ENCODE measurements around the gene OR13J1.

Gene OR13J1

DNA sequence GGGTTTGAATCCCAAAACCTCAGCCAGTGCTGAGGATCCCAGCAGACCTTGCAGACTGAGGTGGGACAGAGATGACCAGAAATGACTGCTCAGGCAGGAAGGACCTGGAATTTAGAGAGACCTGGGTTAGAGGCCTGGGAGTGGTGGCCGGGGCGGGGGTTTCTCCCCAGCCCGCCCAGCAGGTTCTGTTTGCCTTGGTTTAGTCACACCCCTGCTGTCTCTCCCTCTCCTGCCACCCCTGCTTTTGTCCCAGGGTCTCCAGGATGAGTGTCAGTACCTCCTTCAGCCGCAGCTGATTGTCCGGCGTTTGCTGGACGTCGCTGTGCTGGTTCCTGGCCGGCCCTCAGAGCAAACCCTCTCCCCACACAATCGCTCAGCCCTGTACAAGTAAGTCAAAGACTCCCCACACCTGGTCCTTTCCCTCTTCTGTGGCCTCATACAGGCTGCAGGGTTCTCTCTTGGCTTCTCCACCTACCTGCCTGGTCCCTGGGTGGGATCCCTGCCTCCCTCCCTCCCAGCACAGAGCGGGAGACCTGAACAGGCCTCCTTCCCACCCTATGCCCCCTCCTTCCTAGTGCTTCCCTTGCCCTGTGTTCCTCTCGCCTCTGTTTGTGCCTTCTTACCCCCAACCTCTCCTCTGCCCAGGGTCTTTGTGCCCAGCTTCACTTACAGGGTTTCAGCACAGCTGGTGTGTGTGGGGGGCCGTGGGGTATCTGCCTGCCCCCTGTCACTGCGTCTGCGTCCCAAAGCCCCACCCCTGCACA, 29.1 kb downstream of the OR13J1 start:
- Histone ChIP-seq H3K9me3 (ENCODE audit: control insufficient read depth, insufficient read depth, low read length) (no peaks in the 10 kb centered on the region), H3K36me3 (ENCODE audit: insufficient read depth, low read length) (no peaks in the 10 kb centered on the region), H3K9ac (ENCODE audit: low read depth, low read length) (no peak overlapping the region), H3K4me1 (ENCODE audit: insufficient read depth, low read length) (peaks cover 21% of the 10 kb centered on the region)

- H3K36me3 ChIP-seq (ENCODE audit: insufficient read depth, low read length), result no peaks in the 10 kb centered on the region
- H3K9ac ChIP-seq (ENCODE audit: low read depth, low read length), result no peak overlapping the region
- H3K4me1 ChIP-seq (ENCODE audit: insufficient read depth, low read length), result peaks cover 14% of the 10 kb centered on the region
- H3K9me3 ChIP-seq (ENCODE audit: control insufficient read depth, insufficient read depth, low read length), result no peaks in the 10 kb centered on the region
Measured at GRCh38 chr9:35839926-35840325, 30.3 kb downstream of the OR13J1 start.

DNA sequence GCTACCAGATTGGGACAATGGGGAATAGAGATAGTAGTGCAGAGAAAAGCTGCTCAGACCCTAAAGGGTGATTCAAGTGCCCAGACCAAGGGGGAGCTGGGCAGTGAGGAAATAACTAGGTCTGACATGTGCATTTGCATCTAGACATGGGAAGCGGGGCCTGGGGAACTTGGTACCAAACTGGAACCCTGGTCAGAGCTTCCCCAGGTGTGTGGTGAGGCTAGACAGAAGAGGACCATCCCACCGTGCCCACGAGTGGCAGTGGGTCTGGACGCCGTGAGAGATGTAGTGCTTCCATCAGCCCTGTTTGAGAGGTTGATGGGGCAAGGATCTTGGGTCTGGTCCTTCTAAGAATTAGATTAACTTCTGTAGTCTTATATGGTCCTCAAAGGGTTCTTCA, 33.6 kb downstream of the OR13J1 start:
- Histone ChIP-seq H3K36me3 (ENCODE audit: insufficient read depth, low read length) (no peaks in the 10 kb centered on the region), H3K9me3 (ENCODE audit: control insufficient read depth, insufficient read depth, low read length) (no peaks in the 10 kb centered on the region), H3K4me1 (ENCODE audit: insufficient read depth, low read length) (no peaks in the 10 kb centered on the region), H3K9ac (ENCODE audit: low read depth, low read length) (no peak overlapping the region)

GRCh38 chr9:35835766-35836165, 34.4 kb downstream of the OR13J1 start:
- no peaks in the 10 kb centered on the region for H3K36me3 ChIP-seq (ENCODE audit: insufficient read depth, low read length)
- no peak overlapping the region for H3K9ac ChIP-seq (ENCODE audit: low read depth, low read length)
- H3K9me3 ChIP-seq (ENCODE audit: control insufficient read depth, insufficient read depth, low read length), result no peaks in the 10 kb centered on the region
- H3K4me1 ChIP-seq (ENCODE audit: insufficient read depth, low read length), result no peaks in the 10 kb centered on the region

- Histone ChIP-seq H3K9me3 (ENCODE audit: control insufficient read depth, insufficient read depth, low read length) (no peaks in the 10 kb centered on the region), H3K4me1 (ENCODE audit: insufficient read depth, low read length) (no peaks in the 10 kb centered on the region), H3K36me3 (ENCODE audit: insufficient read depth, low read length) (no peaks in the 10 kb centered on the region), H3K9ac (ENCODE audit: low read depth, low read length) (no peak overlapping the region)
Measured at GRCh38 chr9:35835216-35835632, 35.0 kb downstream of the OR13J1 start.

- Histone ChIP-seq H3K9me3 (ENCODE audit: control insufficient read depth, insufficient read depth, low read length) (no peaks in the 10 kb centered on the region), H3K36me3 (ENCODE audit: insufficient read depth, low read length) (no peaks in the 10 kb centered on the region), H3K9ac (ENCODE audit: low read depth, low read length) (no peak overlapping the region)
Measured at GRCh38 chr9:35834260-35835215, 35.7 kb downstream of the OR13J1 start.

GRCh38 chr9:35832814-35833213, 37.4 kb downstream of the OR13J1 start:
- Histone ChIP-seq H3K4me1 (ENCODE audit: insufficient read depth, low read length) (no peaks in the 10 kb centered on the region), H3K9ac (ENCODE audit: low read depth, low read length) (no peak overlapping the region), H3K36me3 (ENCODE audit: insufficient read depth, low read length) (no peaks in the 10 kb centered on the region), H3K9me3 (ENCODE audit: control insufficient read depth, insufficient read depth, low read length) (no peaks in the 10 kb centered on the region)

More at GRCh38 chr9:35834260-35835215, 35.7 kb downstream of the OR13J1 start:
- no peaks in the 10 kb centered on the region for H3K4me1 ChIP-seq (ENCODE audit: insufficient read depth, low read length)

DNA sequence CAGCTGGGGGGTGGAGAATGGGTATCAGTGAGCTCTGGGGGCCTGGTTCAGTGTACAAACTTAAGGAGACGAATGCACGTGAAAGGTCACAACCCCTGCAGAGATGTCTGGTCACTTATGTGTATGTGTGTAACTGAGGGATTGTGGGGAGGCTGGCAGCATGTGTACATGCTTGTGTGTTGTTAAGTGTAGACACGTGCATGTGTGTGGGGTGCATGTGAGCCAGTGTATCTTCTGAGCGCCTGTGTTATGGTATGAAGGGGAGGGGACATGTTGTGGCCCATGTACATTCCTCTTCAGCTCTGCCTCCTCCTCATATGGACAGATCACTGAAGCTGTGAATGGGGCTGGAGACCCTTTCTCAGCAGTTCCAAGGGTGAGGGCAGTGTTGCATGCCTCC, 39.2 kb downstream of the OR13J1 start:
- Histone ChIP-seq H3K4me1 (ENCODE audit: insufficient read depth, low read length) (no peaks in the 10 kb centered on the region), H3K9ac (ENCODE audit: low read depth, low read length) (no peak overlapping the region), H3K9me3 (ENCODE audit: control insufficient read depth, insufficient read depth, low read length) (no peaks in the 10 kb centered on the region), H3K36me3 (ENCODE audit: insufficient read depth, low read length) (no peaks in the 10 kb centered on the region)

GRCh38 chr9:35829764-35830096, 40.5 kb downstream of the OR13J1 start:
- H3K9me3 ChIP-seq (ENCODE audit: control insufficient read depth, insufficient read depth, low read length), result no peaks in the 10 kb centered on the region
- peak overlapping the region; percentile 71; the same call in 1 of the 2 replicates for H3K9ac ChIP-seq (ENCODE audit: low read depth, low read length)
- no peaks in the 10 kb centered on the region for H3K4me1 ChIP-seq (ENCODE audit: insufficient read depth, low read length)
- H3K36me3 ChIP-seq (ENCODE audit: insufficient read depth, low read length), result no peaks in the 10 kb centered on the region

DNA sequence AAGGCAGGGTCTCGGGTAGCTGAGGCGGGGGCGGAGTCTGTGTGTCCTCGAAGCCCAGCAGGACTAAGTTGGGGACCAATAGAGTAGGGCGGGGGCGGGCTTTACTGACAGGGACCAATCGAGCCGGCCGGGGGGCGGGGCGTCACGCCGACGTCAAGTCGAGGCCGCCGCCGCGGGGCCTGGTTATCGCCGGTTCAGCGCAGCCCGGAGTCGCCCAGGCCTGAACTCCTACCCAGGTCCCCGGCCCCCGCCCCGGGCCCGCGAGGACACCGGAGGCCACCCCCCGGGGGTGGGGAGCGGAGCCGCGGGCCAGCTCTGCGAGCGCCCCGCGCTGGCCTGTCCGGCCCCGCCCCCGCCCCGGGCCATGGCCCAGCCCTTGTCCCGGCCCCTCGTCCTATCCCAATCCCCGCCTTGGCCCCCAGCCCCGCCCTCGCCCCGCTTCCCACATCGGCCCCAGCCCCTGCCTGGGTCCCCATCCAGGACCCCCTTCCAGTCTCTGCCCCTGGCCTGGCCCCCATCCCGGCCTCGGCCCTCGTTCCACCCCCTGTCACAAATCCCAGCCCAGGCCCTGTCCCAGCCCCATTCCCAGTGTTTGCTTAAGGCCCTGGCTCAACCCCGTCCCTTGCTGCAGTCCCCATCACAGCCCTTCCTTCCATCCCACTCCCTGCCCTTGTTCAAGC, 41.0 kb downstream of the OR13J1 start, which contains the start of gene TMEM8B:
Gene TMEM8B (plus strand): TSS at position 145 of the 680 bp plus-strand sequence. CDS start 220 bp downstream, at position 365.
- peak within 1 kb of the TSS; percentile 71; the same call in 1 of the 2 replicates for H3K9ac ChIP-seq (ENCODE audit: low read depth, low read length)
- H3K9me3 ChIP-seq (ENCODE audit: control insufficient read depth, insufficient read depth, low read length), result no peaks in the 10 kb centered on the region
- H3K36me3 ChIP-seq (ENCODE audit: insufficient read depth, low read length), result no peaks in the 10 kb centered on the region
- H3K4me1 ChIP-seq (ENCODE audit: insufficient read depth, low read length), result 0 out of 2 replicates have a peak, but pooled peaks cover 2% of the 10 kb centered on the region

- Histone ChIP-seq H3K36me3 (ENCODE audit: insufficient read depth, low read length) (no peaks in the 10 kb centered on the region), H3K9me3 (ENCODE audit: control insufficient read depth, insufficient read depth, low read length) (no peaks in the 10 kb centered on the region), H3K4me1 (ENCODE audit: insufficient read depth, low read length) (0 out of 2 replicates have a peak, but pooled peaks cover 5% of the 10 kb centered on the region), H3K9ac (ENCODE audit: low read depth, low read length) (peak within 1 kb of the TSS; percentile 71; the same call in 1 of the 2 replicates)
Measured at GRCh38 chr9:35828716-35829083, 41.5 kb downstream of the OR13J1 start, which contains the start of gene FAM221B. TSS of gene FAM221B (minus strand) at chr9:35828732. CDS start at chr9:35826161, 2,571 bp downstream.

DNA sequence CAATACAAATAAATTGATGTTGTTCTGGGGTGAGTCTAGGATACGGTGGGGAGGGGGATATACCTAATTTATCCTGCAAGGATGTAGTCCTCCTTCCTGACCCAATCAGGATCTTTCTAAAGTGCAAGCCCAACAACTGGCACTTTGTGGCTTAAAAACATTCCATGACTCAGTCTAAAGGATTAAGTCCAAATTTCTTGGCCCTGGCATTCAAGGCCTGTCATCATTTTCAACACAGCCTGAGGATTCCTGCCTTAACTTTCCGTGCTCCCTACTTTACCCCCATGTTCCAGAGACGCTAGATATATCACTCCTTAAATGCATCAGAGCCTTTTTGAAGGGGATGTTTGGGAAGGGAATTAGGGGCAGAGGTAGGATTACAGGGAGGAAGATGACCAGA, 42.7 kb downstream of the OR13J1 start:
- Histone ChIP-seq H3K36me3 (ENCODE audit: insufficient read depth, low read length) (no peaks in the 10 kb centered on the region), H3K9me3 (ENCODE audit: control insufficient read depth, insufficient read depth, low read length) (no peaks in the 10 kb centered on the region), H3K9ac (ENCODE audit: low read depth, low read length) (no peak overlapping the region), H3K4me1 (ENCODE audit: insufficient read depth, low read length) (peaks cover 13% of the 10 kb centered on the region)

DNA sequence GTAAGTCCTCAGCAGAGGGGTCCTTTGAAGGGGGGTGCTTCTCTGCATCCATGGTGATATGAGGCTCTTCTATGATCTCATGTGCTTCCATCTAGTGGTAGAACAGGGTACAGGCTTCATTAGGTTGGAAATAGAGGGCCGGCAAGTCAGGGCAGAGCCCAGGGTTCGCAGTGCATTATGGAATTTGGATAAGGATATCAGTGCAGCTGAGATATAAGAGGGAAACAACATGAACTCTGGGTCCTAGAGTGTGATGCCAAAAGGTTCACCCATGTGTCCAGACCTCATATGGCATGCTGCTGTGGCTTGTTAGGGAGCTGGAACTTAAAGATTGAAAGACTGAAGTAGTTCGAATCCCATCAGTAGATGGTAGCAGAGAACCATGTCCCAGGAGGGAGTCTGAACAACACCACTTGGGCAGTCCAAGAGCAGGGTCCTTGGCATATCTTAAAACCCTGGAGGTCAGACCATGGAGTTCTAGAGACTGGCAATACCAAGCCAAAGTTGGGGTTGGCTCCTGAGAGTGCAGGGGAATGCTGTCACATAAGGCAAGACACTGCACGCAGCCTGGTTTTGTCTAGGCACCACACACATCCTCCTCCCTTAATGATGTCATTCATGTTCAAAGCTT, 44.0 kb downstream of the OR13J1 start:
- no peaks in the 10 kb centered on the region for H3K9me3 ChIP-seq (ENCODE audit: control insufficient read depth, insufficient read depth, low read length)
- no peaks in the 10 kb centered on the region for H3K36me3 ChIP-seq (ENCODE audit: insufficient read depth, low read length)
- H3K9ac ChIP-seq (ENCODE audit: low read depth, low read length), result no peak overlapping the region
- H3K4me1 ChIP-seq (ENCODE audit: insufficient read depth, low read length), result peaks cover 13% of the 10 kb centered on the region

- H3K9ac ChIP-seq (ENCODE audit: low read depth, low read length), result no peak overlapping the region
- no peaks in the 10 kb centered on the region for H3K9me3 ChIP-seq (ENCODE audit: control insufficient read depth, insufficient read depth, low read length)
Measured at GRCh38 chr9:35822926-35823325, 47.3 kb downstream of the OR13J1 start.

More at GRCh38 chr9:35822926-35823325, 47.3 kb downstream of the OR13J1 start:
- Histone ChIP-seq H3K36me3 (ENCODE audit: insufficient read depth, low read length) (no peaks in the 10 kb centered on the region), H3K4me1 (ENCODE audit: insufficient read depth, low read length) (peaks cover 13% of the 10 kb centered on the region)
